HCT116 (cell line): Measurements from ENCODE around the gene NAGPA. TPM values are rescaled to one million over a fixed set of nuclear protein-coding genes. Genes with fewer than 3 reads are reported as not detected.

Source experiments
- ATAC-seq: fragments of 200-7000 bp; cut with Tn5 transposase; 2 replicates; pipeline ENCODE4 v1.9.1; 2020; ENCODE audit warnings: mild to moderate bottlenecking, moderate library complexity
- BruUV-seq: library from RNA; stranded (reverse); fragments of 400-500 nt; replicated peaks from 2 replicates; lab custom pipeline; 2021; lab: Mats Ljungman, UMichigan
- CTCF ChIA-PET: fragments of 300-600 bp; sonication (Branson Sonifier 250); formaldehyde crosslinking; loops from one replicate; lab custom pipeline; 2021; ENCODE audit warnings: antibody characterized with exemption; lab: Charles Lee
- POLR2A ChIA-PET: fragments of 300-600, 350-600 bp; sonication (Branson Sonifier 250); formaldehyde crosslinking; loops from one replicate; lab custom pipeline; 2021; ENCODE audit warnings: antibody characterized with exemption; lab: Charles Lee
- RAD21 ChIA-PET, 2 experiments: fragments of 300-600 bp; sonication (Branson Sonifier 250); formaldehyde crosslinking; loops; one replicate each; lab custom pipeline; 2023; ENCODE audit warnings: low total read pairs in 2 of 2; ENCODE audit not compliant: uncharacterized antibody in 2 of 2, unreplicated experiment in 2 of 2, low non-redundant PET in 1 of 2; lab: Charles Lee
- DNase-seq: peaks from one replicate; pipeline ENCODE4 v3.0.0-alpha.2; 2010; ENCODE audit warnings: low read depth, low spot score
- H2AFZ ChIP-seq: fragments of 200-600 bp; shearing (Covaris generic), sonication (generic); 2 replicates; pipeline ENCODE4 v1.6.1; 2017; ENCODE audit warnings: low read depth, mixed run types, mixed read lengths, antibody characterized with exemption, low read length; ENCODE audit not compliant: poor library complexity, severe bottlenecking
- H3K27ac ChIP-seq: 2 replicates; pipeline ENCODE4 v1.5.1; 2012; ENCODE audit warnings: low read depth, low read length
- H3K27me3 ChIP-seq: fragments of 200-600 bp; sonication (generic); 2 replicates; pipeline ENCODE4 v1.6.1; 2016; ENCODE audit warnings: mixed run types, low read length, mixed read lengths; ENCODE audit not compliant: insufficient read depth
- H3K36me3 ChIP-seq, 2 experiments: fragments of 200-500 bp in 1 of 2; fragments of 200-600 bp in 1 of 2; sonication (Bioruptor generic) in 1 of 2; sonication (generic) in 1 of 2; 2 replicates each; pipeline versions ENCODE4 v1.5.1 to v1.6.1; 2014 to 2016; ENCODE audit warnings: low read length in 2 of 2, inconsistent platforms in 1 of 2, mixed read lengths in 1 of 2, mixed run types in 1 of 2; ENCODE audit not compliant: insufficient read depth in 2 of 2, control insufficient read depth in 1 of 2
- H3K4me1 ChIP-seq, 2 experiments: fragments of 200-600 bp in 1 of 2; sonication (generic) in 1 of 2; 2 replicates each; pipeline versions ENCODE4 v1.5.1 to v1.6.1; 2012 to 2017; ENCODE audit warnings: low read length in 2 of 2, inconsistent platforms in 1 of 2, mild to moderate bottlenecking in 1 of 2, mixed read lengths in 1 of 2, mixed run types in 1 of 2, moderate library complexity in 1 of 2; ENCODE audit not compliant: insufficient read depth in 2 of 2, control insufficient read depth in 1 of 2
- H3K4me2 ChIP-seq: fragments of 200-600 bp; sonication (generic); 2 replicates; pipeline ENCODE4 v1.6.1; 2017; ENCODE audit warnings: mixed run types, low read length, mixed read lengths
- H3K4me3 ChIP-seq, 2 experiments: fragments of 200-600 bp in 1 of 2; sonication (generic) in 1 of 2; replicated peaks in 1 of 2; 2 replicates each; pipeline ENCODE4 v1.5.1; 2011 to 2016; ENCODE audit warnings: low read length in 2 of 2, control low read depth in 1 of 2, low read depth in 1 of 2, mild to moderate bottlenecking in 1 of 2, mixed read lengths in 1 of 2, mixed run types in 1 of 2
- H3K79me2 ChIP-seq: fragments of 200-600 bp; sonication (generic); 2 replicates; pipeline ENCODE4 v1.6.1; 2017; ENCODE audit warnings: mild to moderate bottlenecking, mixed run types, low read length, moderate library complexity, mixed read lengths; ENCODE audit not compliant: insufficient read depth
- H3K9ac ChIP-seq: fragments of 200-600 bp; sonication (generic); 2 replicates; pipeline ENCODE4 v1.6.1; 2016; ENCODE audit warnings: low read length, mixed read lengths
- H3K9me2 ChIP-seq: fragments of 200-600 bp; sonication (generic), shearing (Covaris generic); 2 replicates; pipeline ENCODE4 v1.6.1; 2017; ENCODE audit warnings: mixed run types, mild to moderate bottlenecking, moderate library complexity; ENCODE audit not compliant: insufficient read depth
- H3K9me3 ChIP-seq, 2 experiments: fragments of 200-500 bp in 1 of 2; fragments of 200-600 bp in 1 of 2; sonication (Bioruptor generic) in 1 of 2; sonication (generic) in 1 of 2; 2 replicates each; pipeline ENCODE4 v1.6.1; 2014 to 2017; ENCODE audit warnings: low read length in 2 of 2, mixed read lengths in 2 of 2, inconsistent platforms in 1 of 2, low read depth in 1 of 2, mild to moderate bottlenecking in 1 of 2, mixed run types in 1 of 2, moderate library complexity in 1 of 2; ENCODE audit not compliant: control insufficient read depth in 1 of 2, insufficient read depth in 1 of 2
- H4K20me1 ChIP-seq: fragments of 200-600 bp; sonication (generic), shearing (Covaris generic); 2 replicates; pipeline ENCODE4 v1.6.1; 2017; ENCODE audit warnings: mixed run types, mild to moderate bottlenecking, moderate library complexity; ENCODE audit not compliant: insufficient read depth
- CBX3 ChIP-seq: IDR thresholded peaks from 2 replicates; pipeline ENCODE4 v1.6.1; 2012; ENCODE audit warnings: low read depth
- CEBPB ChIP-seq: IDR thresholded peaks from 2 replicates; pipeline ENCODE4 v1.6.1; 2012; ENCODE audit warnings: low read depth
- EGR1 ChIP-seq: IDR thresholded peaks from 2 replicates; pipeline ENCODE4 v1.6.1; 2012; ENCODE audit warnings: low read depth
- ELF1 ChIP-seq: IDR thresholded peaks from 2 replicates; pipeline ENCODE4 v1.6.1; 2012; ENCODE audit warnings: low read depth, borderline replicate concordance
- EZH2phosphoT487 ChIP-seq: fragments of 200-600 bp; IDR thresholded peaks from 2 replicates; pipeline ENCODE4 v1.6.1; 2018; ENCODE audit warnings: antibody characterized with exemption, borderline replicate concordance
- FOSL1 ChIP-seq: IDR thresholded peaks from 2 replicates; pipeline ENCODE4 v1.6.1; 2012; ENCODE audit warnings: low read depth
- POLR2A ChIP-seq: IDR thresholded peaks from 2 replicates; pipeline ENCODE4 v1.7.0; 2011; ENCODE audit warnings: borderline replicate concordance; ENCODE audit not compliant: insufficient read depth, insufficient read length; ENCODE audit errors: extremely low read depth
- POLR2AphosphoS5 ChIP-seq: IDR thresholded peaks from 2 replicates; pipeline ENCODE4 v1.6.1; 2011; ENCODE audit warnings: mild to moderate bottlenecking, low read depth, low read length, moderate library complexity
- RAD21 ChIP-seq: IDR thresholded peaks from 2 replicates; pipeline ENCODE4 v1.6.1; 2012; ENCODE audit warnings: low read depth, mild to moderate bottlenecking
- SP1 ChIP-seq: IDR thresholded peaks from 2 replicates; pipeline ENCODE4 v1.6.1; 2012; ENCODE audit warnings: low read depth
- SRF ChIP-seq: IDR thresholded peaks from 2 replicates; pipeline ENCODE4 v1.6.1; 2012; ENCODE audit warnings: low read depth
- TCF7L2 ChIP-seq: IDR thresholded peaks from 2 replicates; pipeline ENCODE4 v1.7.0; 2011; ENCODE audit warnings: borderline replicate concordance, inconsistent platforms; ENCODE audit not compliant: insufficient read depth, insufficient read length; ENCODE audit errors: extremely low read depth
- YY1 ChIP-seq: IDR thresholded peaks from 2 replicates; pipeline ENCODE4 v1.6.1; 2011; ENCODE audit warnings: low read length, low read depth, moderate library complexity, mild to moderate bottlenecking; ENCODE audit not compliant: insufficient replicate concordance; ENCODE audit errors: extremely low read depth
- ZFX ChIP-seq: fragments of 450-650 bp; IDR thresholded peaks from 2 replicates; pipeline ENCODE4 v1.6.1; 2017
- ZNF274 ChIP-seq: fragments of 200-500 bp; sonication (Bioruptor generic); IDR thresholded peaks from 2 replicates; pipeline ENCODE4 v1.6.1; 2014; ENCODE audit warnings: mild to moderate bottlenecking, low read depth, low read length, inconsistent platforms
- intact Hi-C: fragments of 100-400 bp; cut with micrococcal nuclease; formaldehyde crosslinking; loops from 2 replicates; pipeline ENCODE4 v1.10.0; 2022
- total RNA-seq: library from RNA; stranded (reverse); gene quantifications from one replicate; pipeline ENCODE4 v1.2.1, GENCODE V29; 2021; ENCODE audit not compliant: unreplicated experiment
- TF ChIP-seq, protein P1 (sequence below): IDR thresholded peaks from 2 replicates; pipeline ENCODE4 v1.6.1; 2011; ENCODE audit warnings: mild to moderate bottlenecking, low read length, moderate library complexity; ENCODE audit not compliant: insufficient replicate concordance; ENCODE audit errors: extremely low read depth
- TF ChIP-seq, protein P2 (sequence below): IDR thresholded peaks from 2 replicates; pipeline ENCODE4 v1.6.1; 2012
- TF ChIP-seq, protein P3 (sequence below): IDR thresholded peaks from 2 replicates; pipeline ENCODE4 v1.6.1; 2012
- TF ChIP-seq, protein P4 (sequence below): IDR thresholded peaks from 2 replicates; pipeline ENCODE4 v1.6.1; 2012; ENCODE audit warnings: low read depth
- TF ChIP-seq, protein P5 (sequence below), 3 experiments: fragments of 200-600 bp in 1 of 3; sonication (generic) in 1 of 3; IDR thresholded peaks in 2 of 3; conservative IDR thresholded peaks in 1 of 3; 2 replicates each; pipeline ENCODE4 v1.5.1; 2012 to 2017; ENCODE audit warnings: low read depth in 2 of 3, low read length in 2 of 3, antibody characterized with exemption in 1 of 3, borderline replicate concordance in 1 of 3, control low read depth in 1 of 3, mild to moderate bottlenecking in 1 of 3, mixed read lengths in 1 of 3, mixed run types in 1 of 3, moderate library complexity in 1 of 3; ENCODE audit not compliant: insufficient read depth in 1 of 3

NAGPA gene
- total RNA-seq, 1 experiment from 2014 or later: 17.5 TPM

DNA sequence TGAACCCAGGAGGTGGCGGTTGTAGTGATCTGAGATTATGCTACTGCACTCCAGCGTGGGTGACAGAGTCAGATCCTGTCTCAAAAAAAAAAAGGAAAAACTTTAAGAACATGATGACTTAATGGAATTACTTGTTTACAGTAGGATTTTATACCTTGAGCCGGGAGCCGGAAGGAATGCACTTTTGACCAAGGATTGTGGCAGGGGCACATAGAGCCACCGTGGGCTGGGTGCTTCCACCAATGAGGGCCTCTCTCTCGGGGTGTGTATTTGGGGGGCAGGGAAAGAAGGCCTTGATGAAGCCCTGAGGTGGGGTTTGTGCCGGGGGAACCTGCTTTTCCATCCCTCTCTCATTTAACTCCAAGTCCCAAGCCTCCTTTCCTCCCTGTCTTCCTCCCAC, 6.7 kb upstream of the NAGPA start:
- CTCF ChIA-PET: no interaction called here
- Histone ChIP-seq H3K9ac (no peak overlapping the region), H3K4me1 (peaks cover 15 to 34% of the 10 kb centered on the region in 2 experiments), H3K4me2 (no peak overlapping the region), H3K27ac (no peak overlapping the region), H3K9me3 (no peaks in the 10 kb centered on the region), H3K4me3 (no peak overlapping the region), H3K36me3 (no peaks in the 10 kb centered on the region), H4K20me1 (no peaks in the 10 kb centered on the region), H3K79me2 (no peaks in the 10 kb centered on the region), H3K9me2 (no peaks in the 10 kb centered on the region), H3K27me3 (no peaks in the 10 kb centered on the region), H2AFZ (no peak overlapping the region)
- RAD21 ChIA-PET: no interaction called here
- BruUV-seq: no TSS peak
- DNase-seq: no peak
- POLR2A ChIA-PET: no interaction called here
- intact Hi-C loops: no loop called here
- no peak for ATAC-seq
- TF ChIP-seq ZFX: no peak
- TF ChIP-seq, protein P1, sequence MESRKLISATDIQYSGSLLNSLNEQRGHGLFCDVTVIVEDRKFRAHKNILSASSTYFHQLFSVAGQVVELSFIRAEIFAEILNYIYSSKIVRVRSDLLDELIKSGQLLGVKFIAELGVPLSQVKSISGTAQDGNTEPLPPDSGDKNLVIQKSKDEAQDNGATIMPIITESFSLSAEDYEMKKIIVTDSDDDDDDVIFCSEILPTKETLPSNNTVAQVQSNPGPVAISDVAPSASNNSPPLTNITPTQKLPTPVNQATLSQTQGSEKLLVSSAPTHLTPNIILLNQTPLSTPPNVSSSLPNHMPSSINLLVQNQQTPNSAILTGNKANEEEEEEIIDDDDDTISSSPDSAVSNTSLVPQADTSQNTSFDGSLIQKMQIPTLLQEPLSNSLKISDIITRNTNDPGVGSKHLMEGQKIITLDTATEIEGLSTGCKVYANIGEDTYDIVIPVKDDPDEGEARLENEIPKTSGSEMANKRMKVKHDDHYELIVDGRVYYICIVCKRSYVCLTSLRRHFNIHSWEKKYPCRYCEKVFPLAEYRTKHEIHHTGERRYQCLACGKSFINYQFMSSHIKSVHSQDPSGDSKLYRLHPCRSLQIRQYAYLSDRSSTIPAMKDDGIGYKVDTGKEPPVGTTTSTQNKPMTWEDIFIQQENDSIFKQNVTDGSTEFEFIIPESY: no peak
- TF ChIP-seq CEBPB: no peak
- TF ChIP-seq CBX3: no peak
- no peak for TF ChIP-seq RAD21
- TF ChIP-seq EGR1: no peak
- TF ChIP-seq FOSL1: no peak
- TF ChIP-seq SP1: no peak
- TF ChIP-seq EZH2phosphoT487: no peak
- TF ChIP-seq, protein P2, sequence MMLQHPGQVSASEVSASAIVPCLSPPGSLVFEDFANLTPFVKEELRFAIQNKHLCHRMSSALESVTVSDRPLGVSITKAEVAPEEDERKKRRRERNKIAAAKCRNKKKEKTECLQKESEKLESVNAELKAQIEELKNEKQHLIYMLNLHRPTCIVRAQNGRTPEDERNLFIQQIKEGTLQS: no peak
- no peak for TF ChIP-seq SRF
- TF ChIP-seq, protein P3, sequence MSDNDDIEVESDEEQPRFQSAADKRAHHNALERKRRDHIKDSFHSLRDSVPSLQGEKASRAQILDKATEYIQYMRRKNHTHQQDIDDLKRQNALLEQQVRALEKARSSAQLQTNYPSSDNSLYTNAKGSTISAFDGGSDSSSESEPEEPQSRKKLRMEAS: no peak
- TF ChIP-seq, protein P4, sequence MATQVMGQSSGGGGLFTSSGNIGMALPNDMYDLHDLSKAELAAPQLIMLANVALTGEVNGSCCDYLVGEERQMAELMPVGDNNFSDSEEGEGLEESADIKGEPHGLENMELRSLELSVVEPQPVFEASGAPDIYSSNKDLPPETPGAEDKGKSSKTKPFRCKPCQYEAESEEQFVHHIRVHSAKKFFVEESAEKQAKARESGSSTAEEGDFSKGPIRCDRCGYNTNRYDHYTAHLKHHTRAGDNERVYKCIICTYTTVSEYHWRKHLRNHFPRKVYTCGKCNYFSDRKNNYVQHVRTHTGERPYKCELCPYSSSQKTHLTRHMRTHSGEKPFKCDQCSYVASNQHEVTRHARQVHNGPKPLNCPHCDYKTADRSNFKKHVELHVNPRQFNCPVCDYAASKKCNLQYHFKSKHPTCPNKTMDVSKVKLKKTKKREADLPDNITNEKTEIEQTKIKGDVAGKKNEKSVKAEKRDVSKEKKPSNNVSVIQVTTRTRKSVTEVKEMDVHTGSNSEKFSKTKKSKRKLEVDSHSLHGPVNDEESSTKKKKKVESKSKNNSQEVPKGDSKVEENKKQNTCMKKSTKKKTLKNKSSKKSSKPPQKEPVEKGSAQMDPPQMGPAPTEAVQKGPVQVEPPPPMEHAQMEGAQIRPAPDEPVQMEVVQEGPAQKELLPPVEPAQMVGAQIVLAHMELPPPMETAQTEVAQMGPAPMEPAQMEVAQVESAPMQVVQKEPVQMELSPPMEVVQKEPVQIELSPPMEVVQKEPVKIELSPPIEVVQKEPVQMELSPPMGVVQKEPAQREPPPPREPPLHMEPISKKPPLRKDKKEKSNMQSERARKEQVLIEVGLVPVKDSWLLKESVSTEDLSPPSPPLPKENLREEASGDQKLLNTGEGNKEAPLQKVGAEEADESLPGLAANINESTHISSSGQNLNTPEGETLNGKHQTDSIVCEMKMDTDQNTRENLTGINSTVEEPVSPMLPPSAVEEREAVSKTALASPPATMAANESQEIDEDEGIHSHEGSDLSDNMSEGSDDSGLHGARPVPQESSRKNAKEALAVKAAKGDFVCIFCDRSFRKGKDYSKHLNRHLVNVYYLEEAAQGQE: no peak
- TF ChIP-seq POLR2AphosphoS5: no peak
- no peak for TF ChIP-seq ZNF274
- TF ChIP-seq, protein P5, sequence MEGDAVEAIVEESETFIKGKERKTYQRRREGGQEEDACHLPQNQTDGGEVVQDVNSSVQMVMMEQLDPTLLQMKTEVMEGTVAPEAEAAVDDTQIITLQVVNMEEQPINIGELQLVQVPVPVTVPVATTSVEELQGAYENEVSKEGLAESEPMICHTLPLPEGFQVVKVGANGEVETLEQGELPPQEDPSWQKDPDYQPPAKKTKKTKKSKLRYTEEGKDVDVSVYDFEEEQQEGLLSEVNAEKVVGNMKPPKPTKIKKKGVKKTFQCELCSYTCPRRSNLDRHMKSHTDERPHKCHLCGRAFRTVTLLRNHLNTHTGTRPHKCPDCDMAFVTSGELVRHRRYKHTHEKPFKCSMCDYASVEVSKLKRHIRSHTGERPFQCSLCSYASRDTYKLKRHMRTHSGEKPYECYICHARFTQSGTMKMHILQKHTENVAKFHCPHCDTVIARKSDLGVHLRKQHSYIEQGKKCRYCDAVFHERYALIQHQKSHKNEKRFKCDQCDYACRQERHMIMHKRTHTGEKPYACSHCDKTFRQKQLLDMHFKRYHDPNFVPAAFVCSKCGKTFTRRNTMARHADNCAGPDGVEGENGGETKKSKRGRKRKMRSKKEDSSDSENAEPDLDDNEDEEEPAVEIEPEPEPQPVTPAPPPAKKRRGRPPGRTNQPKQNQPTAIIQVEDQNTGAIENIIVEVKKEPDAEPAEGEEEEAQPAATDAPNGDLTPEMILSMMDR (IDR thresholded peaks at IDR 0.05 in 2 of 3, conservative IDR thresholded peaks at IDR 0.05 in 1 of 3; ENCODE audit: borderline replicate concordance in 1 of 3, insufficient read depth in 1 of 3, low read depth in 2 of 3, low read length in 2 of 3): no peak
- TF ChIP-seq ELF1: no peak
- no peak for TF ChIP-seq TCF7L2
- no peak for TF ChIP-seq POLR2A
- no peak for TF ChIP-seq YY1
